ENCODE data around the gene TAS2R13. TPM values are rescaled to one million over a fixed set of nuclear protein-coding genes. Genes with fewer than 3 reads are reported as not detected.

Gene TAS2R13
- total RNA-seq, 3 donors from 2014 or later, result 3.5 to 6.9 (median 5.9) TPM

- no peaks in the 10 kb centered on the region for H3K9me3 ChIP-seq
- TF ChIP-seq POLR2A (IDR thresholded peaks at IDR 0.05), result no peak
- TF ChIP-seq POLR2AphosphoS5 (IDR thresholded peaks at IDR 0.05), result no peak
- no peak for TF ChIP-seq CTCF (IDR thresholded peaks at IDR 0.05)
- intact Hi-C loops (cut with DNase I; ENCODE audit: low total_unique reads), result no loop called here
- H3K27ac ChIP-seq, result no peak overlapping the region
- no peak overlapping the region for H3K4me3 ChIP-seq
- no peaks in the 10 kb centered on the region for H3K27me3 ChIP-seq
- no peaks in the 10 kb centered on the region for H3K36me3 ChIP-seq
- no peaks in the 10 kb centered on the region for H3K4me1 ChIP-seq
- no peak for DNase-seq (ENCODE audit: low spot score in 2 of 2)
Observed at GRCh38 chr12:10941916-10942607, 32.7 kb upstream of the TAS2R13 start.

GRCh38 chr12:10941369-10941768, 32.0 kb upstream of the TAS2R13 start:
- no peak overlapping the region for H3K27ac ChIP-seq
- H3K4me1 ChIP-seq, result no peaks in the 10 kb centered on the region
- no peaks in the 10 kb centered on the region for H3K36me3 ChIP-seq
- intact Hi-C loops (cut with DNase I; ENCODE audit: low total_unique reads), result no loop called here
- no peak overlapping the region for H3K4me3 ChIP-seq
- TF ChIP-seq POLR2A (IDR thresholded peaks at IDR 0.05), result no peak
- TF ChIP-seq CTCF (IDR thresholded peaks at IDR 0.05), result no peak
- no peak for TF ChIP-seq POLR2AphosphoS5 (IDR thresholded peaks at IDR 0.05)
- no peaks in the 10 kb centered on the region for H3K9me3 ChIP-seq
- no peaks in the 10 kb centered on the region for H3K27me3 ChIP-seq
- no peak for DNase-seq (ENCODE audit: low spot score in 2 of 2)

- Histone ChIP-seq H3K27me3 (no peaks in the 10 kb centered on the region), H3K4me3 (no peak overlapping the region), H3K27ac (no peak overlapping the region), H3K4me1 (no peaks in the 10 kb centered on the region), H3K36me3 (no peaks in the 10 kb centered on the region), H3K9me3 (no peaks in the 10 kb centered on the region)
- intact Hi-C loops (cut with DNase I; ENCODE audit: low total_unique reads), result no loop called here
- no peak for DNase-seq (ENCODE audit: low spot score in 2 of 2)
- TF ChIP-seq POLR2AphosphoS5 (IDR thresholded peaks at IDR 0.05) (no peak), POLR2A (IDR thresholded peaks at IDR 0.05) (no peak), CTCF (IDR thresholded peaks at IDR 0.05) (no peak)
Observed at GRCh38 chr12:10940389-10940788, 31.0 kb upstream of the TAS2R13 start.

GRCh38 chr12:10939163-10939562, 29.8 kb upstream of the TAS2R13 start, which contains the start of gene TAS2R14:
TAS2R14 (minus strand) TSS chr12:10939263; CDS start chr12:10939207, 56 bp downstream.
- Histone ChIP-seq H3K27ac (no peak within 1 kb of the TSS), H3K27me3 (no peaks in the 10 kb centered on the region), H3K36me3 (no peaks in the 10 kb centered on the region), H3K4me3 (no peak within 1 kb of the TSS), H3K9me3 (no peaks in the 10 kb centered on the region), H3K4me1 (no peaks in the 10 kb centered on the region)
- TF ChIP-seq POLR2AphosphoS5 (IDR thresholded peaks at IDR 0.05), result no peak
- no peak for TF ChIP-seq CTCF (IDR thresholded peaks at IDR 0.05)
- TF ChIP-seq POLR2A (IDR thresholded peaks at IDR 0.05), result no peak
- intact Hi-C loops (cut with DNase I; ENCODE audit: low total_unique reads), result no loop called here
- no peak for DNase-seq (ENCODE audit: low spot score in 2 of 2)

GRCh38 chr12:10936506-10936905, 27.1 kb upstream of the TAS2R13 start:
- no peak for DNase-seq (ENCODE audit: low spot score in 2 of 2)
- intact Hi-C loops (cut with DNase I; ENCODE audit: low total_unique reads), result no loop called here
- no peaks in the 10 kb centered on the region for H3K4me1 ChIP-seq
- TF ChIP-seq POLR2AphosphoS5 (IDR thresholded peaks at IDR 0.05), result no peak
- TF ChIP-seq CTCF (IDR thresholded peaks at IDR 0.05), result no peak
- TF ChIP-seq POLR2A (IDR thresholded peaks at IDR 0.05), result no peak
- H3K27ac ChIP-seq, result no peak overlapping the region
- no peaks in the 10 kb centered on the region for H3K9me3 ChIP-seq
- no peaks in the 10 kb centered on the region for H3K27me3 ChIP-seq
- no peak overlapping the region for H3K4me3 ChIP-seq
- H3K36me3 ChIP-seq, result no peaks in the 10 kb centered on the region
